COLO829 (cell line): ENCODE results near the gene SIX6.

Source experiments
- DNase-seq: peaks from one replicate; pipeline ENCODE4 v3.0.0; 2012; ENCODE audit warnings: low spot score

Gene SIX6

DNA sequence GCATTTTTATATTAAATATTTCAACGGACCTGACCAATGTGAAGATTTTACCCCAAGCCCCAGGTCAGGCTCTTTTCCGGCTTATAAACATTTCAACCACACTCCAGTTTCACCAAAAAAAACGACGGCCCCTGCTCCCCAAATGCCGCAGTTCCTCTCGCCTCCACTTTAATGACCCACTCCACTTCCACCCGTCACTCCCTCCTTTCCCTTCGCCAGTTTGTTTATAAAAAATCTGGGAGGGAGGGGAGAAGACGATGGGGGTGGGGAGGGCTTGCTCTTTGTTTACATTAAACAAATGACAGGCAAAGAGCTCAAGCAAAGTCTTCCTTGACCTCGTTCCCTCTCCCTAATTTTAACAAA, 5.4 kb downstream of the SIX6 start:
- DNase-seq, result peak; percentile 6

DNA sequence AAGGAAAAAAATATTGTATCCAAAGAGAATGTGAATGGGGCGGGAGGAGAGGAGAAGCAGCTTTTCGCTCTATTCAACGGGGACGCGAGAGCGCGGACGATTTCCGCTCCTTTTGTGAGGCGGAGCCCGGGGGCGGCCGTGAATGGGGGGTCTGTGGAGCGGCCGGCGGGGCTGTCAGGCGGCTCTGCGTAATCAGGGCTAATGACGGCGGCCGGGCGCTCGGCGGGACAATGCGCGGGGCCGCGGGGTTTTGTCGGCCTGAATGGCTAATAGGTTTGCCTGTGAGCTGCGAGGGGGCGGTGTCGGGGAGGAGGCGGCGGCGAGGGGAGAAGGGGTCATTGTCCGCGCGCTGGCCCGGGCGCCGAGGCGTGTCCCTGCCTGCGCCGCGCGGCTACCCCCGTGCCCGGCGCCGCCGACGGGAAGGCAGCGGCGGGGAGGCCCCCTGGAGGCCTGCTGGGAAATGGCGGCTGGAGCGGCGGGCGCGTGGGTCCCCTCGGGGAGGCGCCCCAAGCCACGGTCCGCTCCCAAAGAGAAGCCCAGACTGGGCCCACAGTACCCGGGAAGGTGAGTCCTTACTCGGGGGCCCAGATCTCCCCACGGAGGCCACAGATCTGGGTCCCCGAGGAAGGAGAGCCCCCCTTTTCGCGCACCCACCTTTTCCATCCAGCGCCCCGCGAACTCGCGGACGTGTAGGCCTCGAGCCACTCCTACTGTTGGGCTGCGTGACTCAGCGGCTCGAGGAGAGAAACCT, 6.0 kb downstream of the SIX6 start:
- peak; percentile 29 for DNase-seq

DNA sequence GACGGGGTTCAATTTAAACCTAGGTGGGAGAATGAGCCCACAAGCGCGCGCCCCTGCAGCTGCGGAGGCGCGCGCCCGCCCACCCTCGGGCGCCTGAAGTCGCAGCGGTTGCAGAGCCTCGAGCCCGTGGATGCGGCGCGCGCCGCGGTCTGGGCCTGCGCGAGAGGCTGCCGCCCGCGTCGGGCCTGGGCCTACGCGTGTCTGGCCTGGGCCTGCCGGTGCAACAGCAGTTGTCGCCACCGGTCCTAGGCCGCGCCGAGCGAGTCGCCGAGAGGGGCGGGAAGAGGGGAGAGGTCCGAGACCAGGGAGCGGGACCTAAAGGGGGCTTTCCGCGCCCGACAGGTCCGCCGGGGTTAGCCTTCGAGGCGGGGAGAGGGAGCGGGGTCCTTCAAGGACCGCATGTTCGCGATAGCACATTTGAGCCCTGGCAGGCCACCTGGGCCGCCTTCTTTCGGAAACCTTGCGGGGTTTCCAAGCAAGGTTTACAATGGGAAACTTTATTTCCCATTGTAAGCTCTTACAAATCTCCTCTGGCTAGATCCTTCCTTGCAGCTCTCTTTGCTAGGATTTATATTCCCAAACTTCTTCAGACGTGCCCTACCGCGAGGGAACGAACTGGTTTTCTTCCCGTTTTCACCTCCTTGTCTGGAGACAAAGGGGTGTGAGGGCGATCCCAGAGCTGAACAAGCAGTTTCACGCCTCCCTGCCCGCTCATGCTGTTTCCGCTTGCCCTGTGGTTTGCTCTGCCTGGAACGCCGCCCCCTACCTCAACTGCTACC, 6.8 kb downstream of the SIX6 start:
- no peak for DNase-seq

DNA sequence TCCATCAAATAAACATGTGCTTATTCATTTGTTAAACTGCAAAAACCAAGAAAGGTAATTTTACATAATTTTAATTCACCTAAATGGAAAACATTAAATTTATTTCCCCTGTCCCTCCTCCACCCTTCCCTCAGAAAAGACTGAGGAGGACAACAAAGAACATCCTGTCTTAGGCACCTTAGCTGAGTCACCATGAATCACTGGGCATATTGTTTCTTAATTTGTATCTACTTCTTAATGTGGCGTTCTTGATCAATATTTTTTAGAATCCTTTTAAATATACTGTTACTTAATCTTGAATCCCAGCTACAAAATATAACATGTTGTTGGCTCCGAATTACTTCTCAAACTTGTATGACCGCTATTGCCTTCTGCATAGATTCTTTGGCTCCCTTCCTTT, 23.5 kb downstream of the SIX6 start:
- DNase-seq, result peak; percentile 19

DNA sequence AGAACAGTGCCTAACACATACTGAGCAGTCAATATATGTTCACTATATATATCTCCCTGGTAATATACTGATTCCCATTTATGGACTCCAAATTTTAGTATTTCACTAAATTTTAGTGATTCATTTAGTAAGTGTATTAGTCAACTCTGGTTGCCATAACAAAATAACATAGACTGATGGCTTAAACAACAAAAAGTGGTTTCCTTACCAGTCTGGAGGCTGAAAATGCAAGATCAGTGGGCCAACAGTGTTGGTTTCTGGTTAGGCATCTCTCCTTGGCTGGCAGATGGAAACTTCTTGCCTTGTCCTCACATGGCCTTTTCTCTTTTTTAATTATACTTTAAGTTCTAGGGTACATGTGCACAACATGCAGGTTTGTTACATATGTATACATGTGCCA, 28.7 kb downstream of the SIX6 start:
- DNase-seq, result no peak

DNA sequence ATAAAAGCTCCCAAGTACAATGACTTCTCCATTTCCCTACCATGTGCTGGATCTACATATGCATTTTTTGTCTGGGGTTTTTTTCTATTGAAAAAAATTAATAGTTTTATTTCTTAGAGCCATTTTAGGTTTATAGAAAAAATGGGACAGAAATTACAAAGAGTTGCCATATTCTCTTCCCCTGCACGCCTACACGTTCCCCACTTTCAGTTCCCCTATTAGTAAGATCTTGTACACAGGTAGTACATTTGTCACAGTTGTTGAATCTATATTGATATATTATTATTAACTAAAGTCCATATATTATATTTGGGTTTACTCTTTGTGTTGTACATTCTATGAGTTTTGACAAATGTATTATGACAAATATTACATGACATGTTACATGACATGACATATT, 35.7 kb downstream of the SIX6 start:
- DNase-seq, result no peak

DNA sequence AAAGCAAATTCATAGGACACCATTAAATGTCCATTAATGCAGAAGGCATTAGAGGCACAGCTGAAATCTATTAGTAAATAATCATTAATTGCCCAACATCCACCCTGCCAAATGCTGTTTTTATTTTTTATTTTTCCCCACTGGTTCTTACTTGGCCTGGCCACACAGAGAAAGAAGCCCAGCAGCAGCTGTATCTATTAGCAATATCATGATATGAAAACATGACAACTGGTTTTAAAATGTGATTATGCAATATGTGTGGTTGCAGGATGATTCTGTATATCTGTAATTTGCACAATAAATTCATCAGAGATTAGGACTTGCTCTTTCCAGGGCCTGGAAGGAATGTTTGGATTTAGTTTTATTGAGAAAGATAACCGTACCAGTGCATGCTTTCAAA, 44.9 kb downstream of the SIX6 start:
- DNase-seq, result no peak

DNA sequence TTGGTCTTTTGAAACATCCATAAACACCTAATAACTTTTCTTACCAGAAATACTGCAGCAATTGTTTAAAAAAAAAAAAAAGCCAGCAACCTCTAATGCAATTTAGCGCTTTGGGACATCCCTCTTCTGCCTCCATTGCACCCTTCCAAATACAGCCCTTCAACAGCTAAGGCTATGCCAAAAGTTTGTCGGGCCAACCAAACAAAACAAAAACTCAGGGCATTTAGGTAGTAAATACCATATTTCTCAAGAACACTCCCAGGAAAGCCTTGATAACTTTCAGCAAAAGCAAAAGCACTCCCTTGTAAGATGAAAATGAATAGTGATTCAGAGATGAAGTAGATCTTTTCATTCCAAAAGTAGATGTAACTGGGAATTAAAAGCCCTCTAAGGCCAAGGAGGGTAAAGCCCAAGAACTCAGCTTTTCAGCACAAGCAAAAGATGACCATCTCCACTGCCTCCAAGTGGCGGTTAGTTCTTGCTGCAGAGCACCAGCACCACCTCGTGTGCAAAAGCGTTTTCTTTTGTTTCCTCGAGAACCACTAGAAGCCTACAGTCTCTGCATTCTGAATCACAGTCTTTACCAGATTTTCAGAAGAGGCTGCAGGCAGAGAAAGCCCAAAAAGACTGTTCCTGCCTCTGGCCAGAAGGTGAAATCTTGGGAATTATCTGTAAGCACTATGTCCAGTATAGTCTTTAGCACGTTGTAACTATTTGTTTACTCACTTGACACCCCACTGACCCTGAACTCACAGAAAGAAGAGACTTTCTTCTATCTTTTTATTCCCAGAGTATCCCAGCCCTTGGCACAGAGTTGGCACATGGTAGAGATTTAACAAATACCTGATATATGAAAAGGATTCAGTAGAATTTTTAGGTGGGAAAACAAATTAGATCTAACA, 53.1 kb downstream of the SIX6 start:
- DNase-seq, result peak; percentile 61
